Breast epithelium (tissue), 4 donors: ENCODE data around the gene NTSR1. TPM values are rescaled to one million over a fixed set of nuclear protein-coding genes. Genes with fewer than 3 reads are reported as not detected.

Experiments
- DNase-seq, 2 donors: peaks; one replicate each; pipeline ENCODE4 v3.0.0-alpha.2; 2019; ENCODE audit warnings: low spot score in 2 of 2
- H3K27ac ChIP-seq, 2 donors: fragments of 200-600 bp; sonication (generic) in 1 of 2; one replicate each; pipeline ENCODE4 v1.5.1; 2016 to 2019; ENCODE audit warnings: mild to moderate bottlenecking in 1 of 2
- H3K27me3 ChIP-seq, 2 donors: fragments of 200-600 bp; sonication (generic) in 1 of 2; one replicate each; pipeline versions ENCODE4 v1.5.1 to v1.6.0; 2017 to 2019; ENCODE audit warnings: control low read depth in 1 of 2, mild to moderate bottlenecking in 1 of 2
- H3K36me3 ChIP-seq: fragments of 200-600 bp; one replicate; pipeline ENCODE4 v1.5.1; 2019
- H3K4me1 ChIP-seq, 2 donors: fragments of 200-600 bp; sonication (generic); one replicate each; pipeline ENCODE4 v1.5.1; 2016 to 2019; ENCODE audit warnings: control low read depth in 1 of 2
- H3K4me3 ChIP-seq, 3 donors: fragments of 200-600 bp; sonication (generic); 1 replicate in 2 of 3; 2 replicates in 1 of 3; pipeline ENCODE4 v1.5.1; 2016 to 2019; ENCODE audit warnings: mild to moderate bottlenecking in 3 of 3, moderate library complexity in 2 of 3
- H3K9me3 ChIP-seq, 2 donors: fragments of 200-600 bp; sonication (generic) in 1 of 2; one replicate each; pipeline ENCODE4 v1.5.1; 2016 to 2019; ENCODE audit warnings: control low read depth in 1 of 2
- POLR2A ChIP-seq: fragments of 450-650 bp; IDR thresholded peaks from one replicate; pipeline ENCODE4 v1.6.1; 2016; ENCODE audit warnings: antibody characterized with exemption, mild to moderate bottlenecking, moderate library complexity
- POLR2AphosphoS5 ChIP-seq, 3 donors: sonication (generic); formaldehyde crosslinking; IDR thresholded peaks; one replicate each; pipeline ENCODE4 v1.6.1; 2017; ENCODE audit warnings: antibody characterized with exemption in 3 of 3
- intact Hi-C: fragments of 100-400 bp; cut with DNase I; formaldehyde crosslinking; loops from one replicate; pipeline ENCODE4 v1.15.1; 2023; ENCODE audit warnings: low total_unique reads
- total RNA-seq, 3 donors: library from RNA; depleted of rRNA; stranded (reverse); fragments of >200 nt; gene quantifications; one replicate each; pipeline ENCODE4 v1.1.0, GENCODE V29; 2016
- TF ChIP-seq, protein P1 (sequence below), 3 donors: fragments of 450-650 bp; IDR thresholded peaks; one replicate each; pipeline ENCODE4 v1.5.1; 2016 to 2017; ENCODE audit warnings: antibody characterized with exemption in 3 of 3, mild to moderate bottlenecking in 3 of 3, moderate library complexity in 3 of 3

The NTSR1 gene
- total RNA-seq, 3 donors from 2014 or later, result under 0.01 TPM; not detected in 2

DNA sequence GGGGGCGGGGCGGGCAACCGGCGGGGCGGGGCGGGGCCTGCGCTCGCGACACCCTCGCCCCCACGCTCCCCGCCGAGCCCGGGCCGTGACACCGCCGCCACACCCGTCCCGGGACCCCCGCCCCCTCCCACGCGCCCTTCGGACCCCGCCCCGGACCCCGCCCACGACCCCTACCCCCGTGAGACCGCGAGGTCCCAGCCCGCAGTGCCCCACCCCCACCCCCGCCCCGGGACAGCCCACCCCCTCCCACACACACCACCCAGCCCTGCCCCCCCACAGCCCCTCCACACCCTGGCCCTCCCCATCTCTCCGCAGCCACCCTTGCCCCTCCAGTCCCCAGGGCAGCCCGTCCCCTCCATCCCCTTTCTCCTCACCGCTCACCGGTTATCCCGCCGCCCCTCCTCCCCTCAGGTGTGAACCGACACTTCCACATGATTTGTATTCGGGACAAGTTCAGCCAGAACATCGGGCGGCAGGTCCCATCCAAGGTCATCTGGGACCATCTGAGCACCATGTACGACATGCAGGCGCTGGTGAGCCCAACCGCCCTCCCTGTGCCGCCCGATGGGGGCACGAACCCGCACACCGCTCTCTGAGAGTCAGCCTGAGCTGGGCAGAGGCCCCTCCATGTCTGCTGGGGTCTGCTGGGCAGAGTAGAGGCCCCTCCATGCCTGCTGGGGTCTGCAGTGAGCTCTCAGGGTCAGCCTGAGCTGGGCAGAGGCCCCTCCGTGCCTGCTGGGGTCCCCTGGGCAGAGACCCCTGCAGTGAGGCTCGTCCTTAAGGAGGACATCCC, 88.3 kb downstream of the NTSR1 start:
- Histone ChIP-seq H3K27ac (peak overlapping the region; percentile 91 to 92), H3K9me3 (no peaks in the 10 kb centered on the region), H3K27me3 (no peaks in the 10 kb centered on the region), H3K36me3 (no peaks in the 10 kb centered on the region), H3K4me1 (no peaks in the 10 kb centered on the region), H3K4me3 (peak overlapping the region; percentile 58 to 83 (median 82))
- intact Hi-C loops, result no loop called here
- TF ChIP-seq POLR2AphosphoS5 (IDR thresholded peaks at IDR 0.05), result no peak
- TF ChIP-seq POLR2A, result no peak
- TF ChIP-seq, protein P1, sequence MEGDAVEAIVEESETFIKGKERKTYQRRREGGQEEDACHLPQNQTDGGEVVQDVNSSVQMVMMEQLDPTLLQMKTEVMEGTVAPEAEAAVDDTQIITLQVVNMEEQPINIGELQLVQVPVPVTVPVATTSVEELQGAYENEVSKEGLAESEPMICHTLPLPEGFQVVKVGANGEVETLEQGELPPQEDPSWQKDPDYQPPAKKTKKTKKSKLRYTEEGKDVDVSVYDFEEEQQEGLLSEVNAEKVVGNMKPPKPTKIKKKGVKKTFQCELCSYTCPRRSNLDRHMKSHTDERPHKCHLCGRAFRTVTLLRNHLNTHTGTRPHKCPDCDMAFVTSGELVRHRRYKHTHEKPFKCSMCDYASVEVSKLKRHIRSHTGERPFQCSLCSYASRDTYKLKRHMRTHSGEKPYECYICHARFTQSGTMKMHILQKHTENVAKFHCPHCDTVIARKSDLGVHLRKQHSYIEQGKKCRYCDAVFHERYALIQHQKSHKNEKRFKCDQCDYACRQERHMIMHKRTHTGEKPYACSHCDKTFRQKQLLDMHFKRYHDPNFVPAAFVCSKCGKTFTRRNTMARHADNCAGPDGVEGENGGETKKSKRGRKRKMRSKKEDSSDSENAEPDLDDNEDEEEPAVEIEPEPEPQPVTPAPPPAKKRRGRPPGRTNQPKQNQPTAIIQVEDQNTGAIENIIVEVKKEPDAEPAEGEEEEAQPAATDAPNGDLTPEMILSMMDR (IDR thresholded peaks at IDR 0.05), result no peak
- no peak for DNase-seq

- TF ChIP-seq POLR2AphosphoS5 (IDR thresholded peaks at IDR 0.05) (no peak), POLR2A (no peak)
- TF ChIP-seq, protein P1 (IDR thresholded peaks at IDR 0.05), result no peak
- intact Hi-C loops, result no loop called here
- no peak for DNase-seq
- H3K36me3 ChIP-seq, result no peaks in the 10 kb centered on the region
- no peaks in the 10 kb centered on the region for H3K9me3 ChIP-seq
- no peaks in the 10 kb centered on the region for H3K27me3 ChIP-seq
- H3K4me3 ChIP-seq, result peak overlapping the region in 2 of 3 donors; percentile 82 to 83
- peak overlapping the region; percentile 91 to 92 for H3K27ac ChIP-seq
- no peaks in the 10 kb centered on the region for H3K4me1 ChIP-seq
Measured at GRCh38 chr20:62797671-62798532, 89.3 kb downstream of the NTSR1 start.

DNA sequence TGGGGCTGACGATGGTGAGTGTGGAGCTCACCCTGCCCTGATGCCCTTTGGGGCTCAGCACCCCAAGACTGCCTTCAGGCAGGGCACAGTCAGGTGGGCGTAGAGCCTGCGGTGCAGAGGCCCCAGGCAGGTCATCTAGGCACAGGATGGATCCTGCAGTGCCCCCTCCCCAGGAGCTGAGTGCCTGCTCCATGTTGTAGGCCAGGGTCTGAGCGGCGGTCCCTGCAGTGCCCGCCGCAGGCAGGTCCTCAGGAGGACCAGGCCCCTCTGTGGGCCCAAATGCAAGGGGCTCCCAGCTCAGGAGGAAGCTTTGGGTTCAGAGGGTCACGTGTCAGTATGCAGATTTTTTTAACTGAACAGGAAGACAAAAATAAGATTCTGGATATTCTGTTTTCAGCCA, 90.4 kb downstream of the NTSR1 start:
- Histone ChIP-seq H3K4me1 (no peaks in the 10 kb centered on the region), H3K36me3 (no peaks in the 10 kb centered on the region), H3K9me3 (no peaks in the 10 kb centered on the region), H3K4me3 (no peak overlapping the region), H3K27ac (no peak overlapping the region), H3K27me3 (no peaks in the 10 kb centered on the region)
- intact Hi-C loops, result no loop called here
- no peak for TF ChIP-seq POLR2A
- TF ChIP-seq, protein P1 (IDR thresholded peaks at IDR 0.05), result no peak
- TF ChIP-seq POLR2AphosphoS5 (IDR thresholded peaks at IDR 0.05), result no peak
- no peak for DNase-seq

DNA sequence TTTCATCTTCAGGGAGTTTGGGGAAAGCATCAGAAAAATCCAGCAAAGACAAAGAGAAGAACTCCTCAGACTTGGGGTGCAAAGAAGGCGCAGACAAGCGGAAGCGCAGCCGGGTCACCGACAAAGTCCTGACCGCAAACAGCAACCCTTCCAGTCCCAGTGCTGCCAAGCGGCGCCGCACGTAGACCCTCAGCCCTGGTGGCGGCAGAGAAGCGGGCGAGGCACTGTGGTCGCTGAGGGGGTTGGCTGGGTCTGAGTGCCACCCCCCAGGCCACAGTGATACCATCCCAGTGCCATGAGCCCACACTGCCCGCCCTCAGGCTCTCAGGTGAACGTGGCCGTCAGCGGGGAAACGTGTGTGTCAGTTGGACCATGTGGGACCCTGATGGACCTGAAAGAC, 90.8 kb downstream of the NTSR1 start:
- no peak for DNase-seq
- H3K27me3 ChIP-seq, result no peaks in the 10 kb centered on the region
- H3K9me3 ChIP-seq, result no peaks in the 10 kb centered on the region
- H3K36me3 ChIP-seq, result no peaks in the 10 kb centered on the region
- TF ChIP-seq POLR2A (no peak), POLR2AphosphoS5 (IDR thresholded peaks at IDR 0.05) (no peak)
- TF ChIP-seq, protein P1 (IDR thresholded peaks at IDR 0.05), result no peak
- intact Hi-C loops, result no loop called here
- no peak overlapping the region for H3K4me3 ChIP-seq
- no peaks in the 10 kb centered on the region for H3K4me1 ChIP-seq
- no peak overlapping the region for H3K27ac ChIP-seq

DNA sequence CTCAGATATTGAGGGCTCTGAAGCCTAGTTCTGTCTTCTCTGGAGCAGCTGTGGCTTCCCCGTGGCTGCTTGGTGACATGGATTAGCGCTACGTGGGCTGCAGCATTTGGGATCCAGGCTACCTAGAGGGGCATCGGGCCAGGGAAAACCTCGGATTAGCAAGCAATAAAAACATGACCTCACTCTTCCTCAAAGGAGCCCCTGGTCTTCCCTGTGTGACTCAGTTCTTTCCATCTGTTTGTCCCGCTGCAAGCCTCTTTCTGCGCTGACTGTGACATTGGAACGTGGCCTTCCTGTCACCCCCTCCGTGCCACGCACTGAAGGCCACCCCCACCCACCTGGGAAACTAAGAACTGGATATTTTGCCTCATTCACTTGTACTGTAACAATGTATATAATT, 91.2 kb downstream of the NTSR1 start:
- Histone ChIP-seq H3K27ac (no peak overlapping the region), H3K4me3 (no peak overlapping the region), H3K4me1 (no peaks in the 10 kb centered on the region), H3K27me3 (no peaks in the 10 kb centered on the region), H3K9me3 (no peaks in the 10 kb centered on the region), H3K36me3 (no peaks in the 10 kb centered on the region)
- intact Hi-C loops, result no loop called here
- TF ChIP-seq POLR2A, result no peak
- TF ChIP-seq, protein P1 (IDR thresholded peaks at IDR 0.05), result no peak
- DNase-seq, result no peak
